Gastrocnemius medialis (tissue), 4 donors: ENCODE results near the gene TNS4.

Experiments
- CTCF ChIP-seq, 5 experiments: fragments of 450-650 bp in 3 of 5; fragments of 200-600 bp in 2 of 5; sonication (generic) in 2 of 5; IDR thresholded peaks in 4 of 5; conservative IDR thresholded peaks in 1 of 5; 1 replicate in 4 of 5; 2 replicates in 1 of 5; pipeline ENCODE4 v1.5.1; 2016 to 2019; ENCODE audit warnings: antibody characterized with exemption in 5 of 5, mild to moderate bottlenecking in 3 of 5, moderate library complexity in 3 of 5
- POLR2A ChIP-seq, 2 donors: fragments of 450-650 bp; IDR thresholded peaks; one replicate each; pipeline ENCODE4 v1.6.1; 2017; ENCODE audit warnings: antibody characterized with exemption in 2 of 2, mild to moderate bottlenecking in 2 of 2, moderate library complexity in 2 of 2

GRCh38 chr17:40530531-40530994, 29.1 kb upstream of the TNS4 start:
- TF ChIP-seq CTCF (IDR thresholded peaks at IDR 0.05 in 4 of 5, conservative IDR thresholded peaks at IDR 0.05 in 1 of 5) = no peak
- no peak for TF ChIP-seq POLR2A (IDR thresholded peaks at IDR 0.05)
